ENCODE results near the gene C4B.
"Not testable (repeated sequence)": the region's sequence is repeated elsewhere in the genome, so short reads cannot be mapped to it uniquely, and the experiment has no call there.

Gene C4B

GRCh38 chr6:32050562-32050961 lies 36.0 kb downstream of the C4B start:
- H3K4me3 Mint-ChIP-seq, result no peak overlapping the region
- no peaks in the 10 kb centered on the region for H3K9me3 Mint-ChIP-seq (ENCODE audit: low read depth)
- no peaks in the 10 kb centered on the region for H3K27me3 Mint-ChIP-seq
- peaks cover 2% of the 10 kb centered on the region for H3K4me1 Mint-ChIP-seq (ENCODE audit: low read depth)
- H3K27ac Mint-ChIP-seq, result no peak overlapping the region
- no peaks in the 10 kb centered on the region for H3K36me3 Mint-ChIP-seq

GRCh38 chr6:32052626-32053025 lies 38.0 kb downstream of the C4B start:
- not testable (repeated sequence) for H3K9me3 Mint-ChIP-seq (ENCODE audit: low read depth); H3K4me3 Mint-ChIP-seq; H3K27ac Mint-ChIP-seq; H3K4me1 Mint-ChIP-seq (ENCODE audit: low read depth); H3K27me3 Mint-ChIP-seq; H3K36me3 Mint-ChIP-seq

GRCh38 chr6:32053314-32053713 lies 38.7 kb downstream of the C4B start:
- not testable (repeated sequence) for H3K4me3 Mint-ChIP-seq; H3K27me3 Mint-ChIP-seq; H3K9me3 Mint-ChIP-seq (ENCODE audit: low read depth); H3K4me1 Mint-ChIP-seq (ENCODE audit: low read depth); H3K27ac Mint-ChIP-seq; H3K36me3 Mint-ChIP-seq

GRCh38 chr6:32055756-32056155 lies 41.2 kb downstream of the C4B start:
- not testable (repeated sequence) for H3K27me3 Mint-ChIP-seq; H3K27ac Mint-ChIP-seq; H3K9me3 Mint-ChIP-seq (ENCODE audit: low read depth); H3K4me3 Mint-ChIP-seq; H3K4me1 Mint-ChIP-seq (ENCODE audit: low read depth); H3K36me3 Mint-ChIP-seq

GRCh38 chr6:32056254-32056653 lies 41.7 kb downstream of the C4B start:
- Mint-ChIP-seq H3K4me3 (no peak overlapping the region), H3K4me1 (ENCODE audit: low read depth) (no peaks in the 10 kb centered on the region), H3K27me3 (no peaks in the 10 kb centered on the region), H3K36me3 (peaks cover 6% of the 10 kb centered on the region), H3K9me3 (ENCODE audit: low read depth) (no peaks in the 10 kb centered on the region), H3K27ac (no peak overlapping the region)

- no peaks in the 10 kb centered on the region for H3K9me3 Mint-ChIP-seq (ENCODE audit: low read depth)
- no peaks in the 10 kb centered on the region for H3K4me1 Mint-ChIP-seq (ENCODE audit: low read depth)
- peaks cover 6% of the 10 kb centered on the region for H3K36me3 Mint-ChIP-seq
- H3K4me3 Mint-ChIP-seq, result no peak overlapping the region
- no peaks in the 10 kb centered on the region for H3K27me3 Mint-ChIP-seq
- H3K27ac Mint-ChIP-seq, result no peak overlapping the region
Measured at GRCh38 chr6:32057966-32058365, 43.4 kb downstream of the C4B start.

GRCh38 chr6:32058511-32058963 lies 43.9 kb downstream of the C4B start:
- H3K4me1 Mint-ChIP-seq (ENCODE audit: low read depth), result no peaks in the 10 kb centered on the region
- no peak overlapping the region for H3K27ac Mint-ChIP-seq
- no peaks in the 10 kb centered on the region for H3K9me3 Mint-ChIP-seq (ENCODE audit: low read depth)
- peaks cover 6% of the 10 kb centered on the region for H3K36me3 Mint-ChIP-seq
- no peak overlapping the region for H3K4me3 Mint-ChIP-seq
- H3K27me3 Mint-ChIP-seq, result no peaks in the 10 kb centered on the region

- Mint-ChIP-seq H3K36me3 (peaks cover 6% of the 10 kb centered on the region), H3K4me3 (no peak overlapping the region), H3K27ac (no peak overlapping the region), H3K9me3 (ENCODE audit: low read depth) (no peaks in the 10 kb centered on the region), H3K4me1 (ENCODE audit: low read depth) (no peaks in the 10 kb centered on the region), H3K27me3 (no peaks in the 10 kb centered on the region)
Measured at GRCh38 chr6:32060966-32061655, 46.5 kb downstream of the C4B start.

GRCh38 chr6:32064706-32065105 lies 50.1 kb downstream of the C4B start:
- no peak overlapping the region for H3K27ac Mint-ChIP-seq
- H3K27me3 Mint-ChIP-seq, result no peaks in the 10 kb centered on the region
- H3K36me3 Mint-ChIP-seq, result peaks cover 5% of the 10 kb centered on the region
- no peaks in the 10 kb centered on the region for H3K4me1 Mint-ChIP-seq (ENCODE audit: low read depth)
- H3K9me3 Mint-ChIP-seq (ENCODE audit: low read depth), result no peaks in the 10 kb centered on the region
- no peak overlapping the region for H3K4me3 Mint-ChIP-seq

GRCh38 chr6:32067521-32067920 lies 52.9 kb downstream of the C4B start:
- not testable (repeated sequence) for H3K4me3 Mint-ChIP-seq; H3K27me3 Mint-ChIP-seq; H3K4me1 Mint-ChIP-seq (ENCODE audit: low read depth); H3K27ac Mint-ChIP-seq; H3K36me3 Mint-ChIP-seq; H3K9me3 Mint-ChIP-seq (ENCODE audit: low read depth)

- not testable (repeated sequence) for H3K27ac Mint-ChIP-seq; H3K36me3 Mint-ChIP-seq; H3K27me3 Mint-ChIP-seq; H3K9me3 Mint-ChIP-seq (ENCODE audit: low read depth); H3K4me3 Mint-ChIP-seq; H3K4me1 Mint-ChIP-seq (ENCODE audit: low read depth)
Measured at GRCh38 chr6:32068315-32068714, 53.7 kb downstream of the C4B start.

- Mint-ChIP-seq H3K27me3 (no peaks in the 10 kb centered on the region), H3K36me3 (peaks cover 2% of the 10 kb centered on the region), H3K4me3 (no peak overlapping the region), H3K9me3 (ENCODE audit: low read depth) (no peaks in the 10 kb centered on the region), H3K27ac (no peak overlapping the region), H3K4me1 (ENCODE audit: low read depth) (no peaks in the 10 kb centered on the region)
Measured at GRCh38 chr6:32068867-32069266, 54.3 kb downstream of the C4B start.

- H3K9me3 Mint-ChIP-seq (ENCODE audit: low read depth), result no peaks in the 10 kb centered on the region
- no peak overlapping the region for H3K27ac Mint-ChIP-seq
- H3K4me3 Mint-ChIP-seq, result no peak overlapping the region
- no peaks in the 10 kb centered on the region for H3K4me1 Mint-ChIP-seq (ENCODE audit: low read depth)
- H3K36me3 Mint-ChIP-seq, result peaks cover 2% of the 10 kb centered on the region
- no peaks in the 10 kb centered on the region for H3K27me3 Mint-ChIP-seq
Measured at GRCh38 chr6:32069460-32069859, 54.9 kb downstream of the C4B start.

GRCh38 chr6:32069878-32070515 lies 55.4 kb downstream of the C4B start:
- Mint-ChIP-seq H3K4me1 (ENCODE audit: low read depth) (no peaks in the 10 kb centered on the region), H3K36me3 (peaks cover 3% of the 10 kb centered on the region), H3K27me3 (peaks cover 1% of the 10 kb centered on the region), H3K9me3 (ENCODE audit: low read depth) (no peaks in the 10 kb centered on the region), H3K27ac (no peak overlapping the region), H3K4me3 (no peak overlapping the region)

- no peak overlapping the region for H3K4me3 Mint-ChIP-seq
- H3K27me3 Mint-ChIP-seq, result peaks cover 1% of the 10 kb centered on the region
- no peaks in the 10 kb centered on the region for H3K9me3 Mint-ChIP-seq (ENCODE audit: low read depth)
- H3K36me3 Mint-ChIP-seq, result peaks cover 4% of the 10 kb centered on the region
- no peaks in the 10 kb centered on the region for H3K4me1 Mint-ChIP-seq (ENCODE audit: low read depth)
- no peak overlapping the region for H3K27ac Mint-ChIP-seq
Measured at GRCh38 chr6:32070814-32071543, 56.4 kb downstream of the C4B start.
